Aorta (tissue), 5 donors: Measurements from ENCODE around the gene TBC1D30. TPM values are rescaled to one million over a fixed set of nuclear protein-coding genes. Genes with fewer than 3 reads are reported as not detected.

Experiments
- ATAC-seq: fragments of 200-7000 bp; cut with Tn5 transposase; one replicate; pipeline ENCODE4 v1.9.1; 2022; ENCODE audit warnings: moderate library complexity; ENCODE audit not compliant: low FRiP score
- DNase-seq, 2 donors: peaks; one replicate each; pipeline ENCODE4 v3.0.0-alpha.2; 2020
- H3K27ac ChIP-seq, 2 donors: one replicate each; pipeline ENCODE4 v1.5.1; 2013; ENCODE audit warnings: low read length in 2 of 2, mild to moderate bottlenecking in 2 of 2, moderate library complexity in 2 of 2, control low read depth in 1 of 2, inconsistent platforms in 1 of 2, low read depth in 1 of 2
- H3K27me3 ChIP-seq, 2 donors: one replicate each; pipeline ENCODE4 v1.6.1; 2013; ENCODE audit warnings: control low read depth in 1 of 2, low read length in 1 of 2, mild to moderate bottlenecking in 1 of 2, moderate library complexity in 1 of 2; ENCODE audit not compliant: insufficient read depth in 2 of 2, control insufficient read depth in 1 of 2
- H3K36me3 ChIP-seq, 2 donors: one replicate each; pipeline ENCODE4 v1.6.1; 2013; ENCODE audit warnings: control low read depth in 1 of 2, low read length in 1 of 2, mild to moderate bottlenecking in 1 of 2; ENCODE audit not compliant: insufficient read depth in 2 of 2, control insufficient read depth in 1 of 2
- H3K4me1 ChIP-seq, 2 donors: one replicate each; pipeline ENCODE4 v1.6.1; 2013; ENCODE audit warnings: low read length in 2 of 2, control low read depth in 1 of 2, mild to moderate bottlenecking in 1 of 2, moderate library complexity in 1 of 2; ENCODE audit not compliant: insufficient read depth in 2 of 2, control insufficient read depth in 1 of 2
- H3K4me3 ChIP-seq, 2 donors: one replicate each; pipeline ENCODE4 v1.5.1; 2013; ENCODE audit warnings: low read length in 2 of 2, control low read depth in 1 of 2, mild to moderate bottlenecking in 1 of 2
- H3K9me3 ChIP-seq: one replicate; pipeline ENCODE4 v1.6.1; 2013; ENCODE audit warnings: mild to moderate bottlenecking, low read length; ENCODE audit not compliant: control insufficient read depth
- intact Hi-C, 2 donors: fragments of 100-400 bp; cut with DNase I; formaldehyde crosslinking; loops; one replicate each; pipeline versions ENCODE4 v1.14.2 to v1.15.0; 2022
- polyA plus RNA-seq, 2 donors: library from polyadenylated mRNA; stranded (reverse); fragments of 200-250 nt; gene quantifications; one replicate each; pipeline ENCODE4 v1.2.3, GENCODE V29; 2013
- total RNA-seq, 2 donors: library from RNA; stranded (reverse); fragmentation: NEBNext Ultra II Directional; extraction: Animal tissue kit (Norgen Biotek cat#: 25700); gene quantifications; one replicate each; pipeline ENCODE4 v1.2.1, GENCODE V29; 2021
- donor health status: healthy with polysubstance abuse.
- donor health status: Bipolar disorder and iron deficiency.
- donor health status: DM: no; HTN: no; CAD: no.
- donor health status: DM: no; HTN: no; CAD: no.
- donor health status: DM: yes; HTN: yes; CAD: no.

The TBC1D30 gene
- total and polyA plus RNA-seq, 4 donors: 0.18 to 9.7 (median 3.0) TPM

- no peak for ATAC-seq
- H3K4me3 ChIP-seq: no peak overlapping the region
- H3K36me3 ChIP-seq: no peaks in the 10 kb centered on the region
- DNase-seq: no peak
- intact Hi-C loops: no loop called here
- H3K27ac ChIP-seq: no peak overlapping the region
- H3K9me3 ChIP-seq: peaks cover 3% of the 10 kb centered on the region
- H3K27me3 ChIP-seq: no peaks in the 10 kb centered on the region
- H3K4me1 ChIP-seq: no peaks in the 10 kb centered on the region
These were observed 99.1 kb downstream of the TBC1D30 start for GRCh38 chr12:64923536-64923935.

Other genes starting within 250 kb of the TBC1D30 start
- gene RASSF3, start 214.2 kb upstream of the TBC1D30 start, total RNA-seq: 100 to 1,000 TPM; 197 to 418 TPM
- 100 to 1,000 TPM in 1 of 2 donors, 10 to 100 TPM in 1; 85.1 to 445 TPM for gene RASSF3, start 214.2 kb upstream of the TBC1D30 start, polyA plus RNA-seq
- gene GNS, start 65.2 kb upstream of the TBC1D30 start, total RNA-seq: 100 to 1,000 TPM; 120 to 152 TPM
- 10 to 100 TPM; 29.6 to 36.4 TPM for gene GNS, start 65.2 kb upstream of the TBC1D30 start, polyA plus RNA-seq